CD14-positive monocyte (primary cell): ENCODE data around the gene PLEKHG1. TPM values are rescaled to one million over a fixed set of nuclear protein-coding genes. Genes with fewer than 3 reads are reported as not detected.

Experiments used
- DNase-seq, 3 donors: peaks; one replicate each; pipeline ENCODE4 v3.0.0-alpha.2; 2011 to 2022
- H2AFZ ChIP-seq: 2 replicates; pipeline ENCODE4 v1.6.0; 2012; ENCODE audit warnings: mild to moderate bottlenecking, low read depth, low read length, inconsistent platforms; ENCODE audit not compliant: insufficient read depth, poor library complexity, severe bottlenecking
- H3K27ac ChIP-seq, 2 donors: 1 replicate in 1 of 2; 2 replicates in 1 of 2; pipeline ENCODE4 v1.5.1; 2012 to 2013; ENCODE audit warnings: low read length in 2 of 2, control low read depth in 1 of 2, inconsistent platforms in 1 of 2, low read depth in 1 of 2, mild to moderate bottlenecking in 1 of 2
- H3K27me3 ChIP-seq, 2 donors: one replicate each; pipeline versions ENCODE4 v1.6.0 to v1.6.1; 2011 to 2013; ENCODE audit warnings: low read length in 2 of 2; ENCODE audit not compliant: control insufficient read depth in 2 of 2, insufficient read depth in 2 of 2
- H3K36me3 ChIP-seq, 2 donors: replicated peaks in 1 of 2; 1 replicate in 1 of 2; 2 replicates in 1 of 2; pipeline versions ENCODE4 v1.5.1 to v1.6.1; 2012 to 2013; ENCODE audit warnings: low read length in 2 of 2, control low read depth in 1 of 2, inconsistent platforms in 1 of 2, mild to moderate bottlenecking in 1 of 2; ENCODE audit not compliant: insufficient read depth in 2 of 2, control insufficient read depth in 1 of 2
- H3K4me1 ChIP-seq, 2 donors: 1 replicate in 1 of 2; 2 replicates in 1 of 2; pipeline versions ENCODE4 v1.5.1 to v1.6.1; 2012 to 2013; ENCODE audit warnings: low read length in 2 of 2, control low read depth in 1 of 2, inconsistent platforms in 1 of 2, mild to moderate bottlenecking in 1 of 2, moderate library complexity in 1 of 2; ENCODE audit not compliant: insufficient read depth in 2 of 2, control insufficient read depth in 1 of 2
- H3K4me2 ChIP-seq: replicated peaks from 2 replicates; pipeline ENCODE3; 2012; ENCODE audit warnings: low read length, moderate library complexity, mild to moderate bottlenecking; ENCODE audit not compliant: poor library complexity, severe bottlenecking; ENCODE audit errors: extremely low read depth
- H3K4me3 ChIP-seq, 3 experiments: fragments of 200-600 bp in 1 of 3; sonication (generic) in 1 of 3; replicated peaks in 1 of 3; 1 replicate in 2 of 3; 2 replicates in 1 of 3; pipeline ENCODE4 v1.5.1; 2011 to 2013; ENCODE audit warnings: low read length in 3 of 3, mild to moderate bottlenecking in 3 of 3, control low read depth in 2 of 3, low read depth in 2 of 3, inconsistent platforms in 1 of 3, moderate library complexity in 1 of 3
- H3K79me2 ChIP-seq: 2 replicates; pipeline ENCODE4 v1.6.0; 2012; ENCODE audit warnings: mild to moderate bottlenecking, control low read depth, inconsistent platforms, low read length, moderate library complexity; ENCODE audit not compliant: insufficient read depth
- H3K9ac ChIP-seq: 2 replicates; pipeline ENCODE4 v1.6.0; 2017; ENCODE audit warnings: low read length, mild to moderate bottlenecking; ENCODE audit not compliant: insufficient read depth, poor library complexity, severe bottlenecking
- H3K9me3 ChIP-seq, 2 donors: replicated peaks in 1 of 2; 1 replicate in 1 of 2; 2 replicates in 1 of 2; pipeline versions ENCODE4 v1.5.1 to v1.6.1; 2012 to 2013; ENCODE audit warnings: low read length in 2 of 2, control low read depth in 1 of 2; ENCODE audit not compliant: control insufficient read depth in 1 of 2, insufficient read depth in 1 of 2
- H4K20me1 ChIP-seq: 2 replicates; pipeline ENCODE4 v1.6.0; 2012; ENCODE audit warnings: mild to moderate bottlenecking, low read length, control low read depth, moderate library complexity; ENCODE audit not compliant: insufficient read depth
- H3K27ac Mint-ChIP-seq, 7 donors: one replicate each; pipeline ENCODE4 v1.8.0; 2020; ENCODE audit warnings: mild to moderate bottlenecking in 7 of 7, mixed read lengths in 7 of 7, moderate library complexity in 6 of 7, inconsistent platforms in 2 of 7
- H3K27me3 Mint-ChIP-seq, 3 donors: one replicate each; pipeline ENCODE4 v1.8.0; 2021 to 2022; ENCODE audit warnings: low read depth in 3 of 3, mild to moderate bottlenecking in 3 of 3, mixed read lengths in 3 of 3, moderate library complexity in 3 of 3, inconsistent platforms in 1 of 3
- H3K36me3 Mint-ChIP-seq, 2 donors: one replicate each; pipeline ENCODE4 v1.8.0; 2020; ENCODE audit warnings: mixed read lengths in 2 of 2, inconsistent platforms in 1 of 2, mild to moderate bottlenecking in 1 of 2
- H3K4me1 Mint-ChIP-seq: one replicate; pipeline ENCODE4 v1.8.0; 2020; ENCODE audit warnings: mild to moderate bottlenecking, mixed read lengths
- H3K4me3 Mint-ChIP-seq, 2 donors: one replicate each; pipeline ENCODE4 v1.8.0; 2020; ENCODE audit warnings: mild to moderate bottlenecking in 2 of 2, mixed read lengths in 2 of 2, moderate library complexity in 1 of 2
- H3K9me3 Mint-ChIP-seq, 7 donors: one replicate each; pipeline ENCODE4 v1.8.0; 2020 to 2022; ENCODE audit warnings: mixed read lengths in 7 of 7, mild to moderate bottlenecking in 6 of 7, moderate library complexity in 6 of 7, inconsistent platforms in 2 of 7
- CTCF ChIP-seq: fragments of 200-600 bp; IDR thresholded peaks from one replicate; pipeline ENCODE4 v1.8.0; 2022; ENCODE audit warnings: antibody characterized with exemption, mild to moderate bottlenecking
- WGBS: methylation state at CpG from one replicate; pipeline ENCODE4 v1.1.5; 2013; ENCODE audit warnings: missing lambda C conversion rate; ENCODE audit not compliant: insufficient coverage; 5-methylcytosine and 5-hydroxymethylcytosine counted together
- intact Hi-C, 2 donors: fragments of 100-400 bp; cut with micrococcal nuclease; formaldehyde crosslinking; loops; one replicate each; pipeline versions ENCODE4 v1.15.0 to v1.15.1; 2023
- polyA plus RNA-seq, 3 donors: library from polyadenylated mRNA; depleted of rRNA in 1 of 3; unstranded in 2 of 3; stranded (reverse) in 1 of 3; fragments of 300-500 nt in 2 of 3; fragments of >200 nt in 1 of 3; fragmentation: Illumina TruSeq in 2 of 3; gene quantifications; 1 replicate in 2 of 3; 2 replicates in 1 of 3; pipeline ENCODE4 v1.2.3, GENCODE V29; 2012 to 2021

PLEKHG1 gene
- polyA plus RNA-seq, 3 donors, result 0.02 to 0.15 (median 0.08) TPM

DNA sequence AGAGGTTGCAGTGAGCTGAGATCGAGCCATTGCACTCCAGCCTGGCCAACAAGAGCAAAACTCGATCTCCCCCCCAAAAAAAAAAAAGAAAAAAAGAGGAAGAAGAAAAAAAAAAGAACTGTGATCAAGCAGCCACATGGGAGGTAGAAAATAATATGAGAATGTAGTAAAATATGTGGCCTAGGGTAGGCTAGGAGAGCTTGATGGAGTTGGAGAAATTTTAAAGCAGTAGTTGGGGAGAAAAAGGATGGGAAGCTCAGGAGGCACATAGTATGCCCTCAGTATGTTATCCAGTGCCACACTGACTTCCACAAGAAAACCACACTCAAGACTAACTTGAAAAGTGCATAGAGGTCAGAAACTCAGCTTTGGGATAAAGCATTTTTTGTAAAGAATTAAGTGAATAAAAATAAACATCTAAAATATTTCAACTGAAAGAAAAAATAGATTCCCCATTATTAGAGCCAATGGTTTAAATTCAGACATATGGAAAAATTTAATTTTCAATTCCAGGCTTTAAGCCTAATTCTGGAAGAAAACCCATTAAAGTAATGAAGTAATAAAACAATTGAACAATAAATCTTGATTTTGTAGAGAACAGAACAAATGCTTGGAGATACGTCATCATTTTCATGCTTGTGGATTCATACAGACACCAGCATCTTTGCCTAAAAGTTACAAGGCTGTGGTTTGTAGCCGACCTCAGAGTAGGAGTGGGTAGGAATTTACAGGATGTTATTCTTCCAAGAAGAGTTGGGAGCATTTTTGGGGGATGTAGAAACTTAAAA is 34.7 kb downstream of the PLEKHG1 start:
- Histone ChIP-seq H3K4me3 (no peak overlapping the region), H2AFZ (no peak overlapping the region), H3K9ac (no peak overlapping the region), H3K4me1 (peaks cover 3 to 7% of the 10 kb centered on the region in 2 donors), H3K36me3 (no peaks in the 10 kb centered on the region), H3K27me3 (no peaks in the 10 kb centered on the region), H3K9me3 (no peaks in the 10 kb centered on the region), H3K27ac (no peak overlapping the region), H3K4me2 (no peak overlapping the region), H3K79me2 (no peaks in the 10 kb centered on the region), H4K20me1 (no peaks in the 10 kb centered on the region)
- Mint-ChIP-seq H3K4me1 (peaks cover 13% of the 10 kb centered on the region), H3K27ac (peak overlapping the region in 1 of 7 donors; percentile 81), H3K4me3 (no peak overlapping the region), H3K27me3 (peaks cover 8 to 18% (median 15%) of the 10 kb centered on the region in 3 donors), H3K9me3 (no peaks in the 10 kb centered on the region), H3K36me3 (no peaks in the 10 kb centered on the region)
- DNase-seq, result no peak
- intact Hi-C loops, result no loop called here
- 94% methylated on average over 2 of the region's 4 CpGs for WGBS
- no peak for TF ChIP-seq CTCF

DNA sequence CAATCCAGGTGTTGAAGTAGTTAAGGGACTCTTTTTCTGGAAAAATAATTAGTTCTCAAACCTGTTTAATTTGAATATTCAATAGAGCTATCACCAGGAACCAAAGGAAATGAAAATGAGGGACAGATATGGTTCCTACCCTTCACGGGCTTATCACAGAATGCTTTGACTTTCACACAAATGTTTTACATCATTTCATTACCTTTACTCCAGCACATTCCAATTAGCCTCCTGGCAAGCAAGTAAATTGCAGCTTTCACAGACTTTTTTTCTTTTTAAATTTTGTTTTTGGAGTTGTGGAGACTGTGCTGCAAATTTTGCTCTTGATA is 35.2 kb downstream of the PLEKHG1 start:
- Histone ChIP-seq H3K9ac (no peak overlapping the region), H3K27me3 (peaks cover 0 to 2% of the 10 kb centered on the region in 2 donors), H4K20me1 (no peaks in the 10 kb centered on the region), H3K9me3 (no peaks in the 10 kb centered on the region), H3K79me2 (no peaks in the 10 kb centered on the region), H3K36me3 (no peaks in the 10 kb centered on the region), H3K4me1 (peaks cover 3 to 7% of the 10 kb centered on the region in 2 donors), H3K4me2 (no peak overlapping the region), H3K27ac (no peak overlapping the region), H3K4me3 (no peak overlapping the region), H2AFZ (no peak overlapping the region)
- Mint-ChIP-seq H3K27ac (no peak overlapping the region), H3K4me3 (no peak overlapping the region), H3K27me3 (peaks cover 9 to 18% (median 15%) of the 10 kb centered on the region in 3 donors), H3K4me1 (peaks cover 13% of the 10 kb centered on the region), H3K36me3 (no peaks in the 10 kb centered on the region), H3K9me3 (no peaks in the 10 kb centered on the region)
- TF ChIP-seq CTCF, result no peak
- intact Hi-C loops, result no loop called here
- WGBS, result no CpG with 5 or more reads among the region's 1 CpG
- DNase-seq, result no peak
